G401.6 (cell line): Measurements from ENCODE around the gene HMGCS2.

Experiments used
- FAIRE-seq: peaks from 2 replicates; lab custom pipeline; 2012; peaks lifted over from hg19 to GRCh38; lab: Jason Lieb, UNC

HMGCS2 gene

DNA sequence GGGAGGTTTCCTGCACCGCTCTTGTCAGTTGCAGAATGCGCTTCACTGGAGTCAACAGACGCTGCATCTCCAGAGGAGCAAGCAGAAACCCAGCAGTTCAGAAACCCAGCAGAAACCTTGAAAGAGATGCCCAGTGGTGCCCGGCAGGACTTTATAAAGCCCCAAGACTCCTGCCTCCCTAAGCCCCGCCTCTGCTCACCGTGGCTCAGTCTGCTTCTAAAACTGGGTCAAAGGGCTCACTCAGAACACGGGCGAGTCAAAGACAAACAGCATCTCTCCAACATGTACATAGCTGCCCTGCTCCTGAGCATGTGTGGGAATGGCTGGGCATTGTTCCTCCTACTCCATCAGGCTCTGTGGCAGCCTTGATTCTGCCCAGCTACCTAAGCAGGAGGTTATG lies at the start of gene HMGCS2:
HMGCS2 (minus strand) TSS at position 128 of the 400 bp plus-strand sequence; CDS start at position 67, 61 bp downstream.
- FAIRE-seq = no peak

DNA sequence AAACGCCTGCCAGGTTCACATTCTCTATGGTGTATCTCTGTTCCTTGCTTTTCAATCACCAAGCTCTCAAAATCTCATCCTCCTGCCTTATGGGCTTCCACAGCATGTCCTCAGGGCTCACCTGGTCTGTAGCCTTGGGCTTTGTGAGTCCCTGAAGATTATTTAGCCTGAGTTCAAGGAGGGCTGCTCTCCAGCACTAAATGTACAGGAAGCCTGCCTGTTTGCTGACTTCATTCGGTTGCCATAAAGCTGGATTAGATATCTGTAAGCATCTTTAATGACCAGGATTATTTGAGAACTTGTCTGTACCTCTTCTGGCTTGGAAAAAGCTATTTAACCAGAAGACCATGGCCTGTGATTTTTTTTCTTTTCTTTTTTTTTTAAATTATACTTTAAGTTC lies 49.5 kb upstream of the HMGCS2 start:
- FAIRE-seq = no peak

GRCh38 chr1:119816407-119816806 lies 47.7 kb upstream of the HMGCS2 start:
- FAIRE-seq = no peak

- FAIRE-seq = no peak
Observed at GRCh38 chr1:119815928-119816327, 47.2 kb upstream of the HMGCS2 start.

GRCh38 chr1:119815361-119815760 lies 46.7 kb upstream of the HMGCS2 start:
- no peak for FAIRE-seq

DNA sequence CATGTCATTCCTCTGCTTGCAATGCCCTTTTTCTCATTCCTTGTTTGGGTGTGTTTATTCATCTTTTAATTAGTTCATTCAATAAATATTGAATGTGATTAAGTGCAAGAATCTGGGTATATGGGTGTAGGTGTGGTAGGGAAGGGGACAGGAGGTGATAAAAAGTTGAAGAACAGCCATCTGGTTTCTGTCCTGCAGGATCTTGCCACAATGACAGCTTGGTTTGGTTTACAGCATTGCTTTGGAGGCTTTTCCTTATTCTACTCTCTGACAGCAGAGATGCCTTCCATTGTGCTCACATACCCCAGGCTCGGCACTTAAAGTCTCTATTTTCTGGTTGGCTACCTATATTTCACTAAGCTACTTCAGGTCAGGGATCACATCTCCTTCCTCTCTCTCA lies 45.6 kb upstream of the HMGCS2 start:
- no peak for FAIRE-seq

DNA sequence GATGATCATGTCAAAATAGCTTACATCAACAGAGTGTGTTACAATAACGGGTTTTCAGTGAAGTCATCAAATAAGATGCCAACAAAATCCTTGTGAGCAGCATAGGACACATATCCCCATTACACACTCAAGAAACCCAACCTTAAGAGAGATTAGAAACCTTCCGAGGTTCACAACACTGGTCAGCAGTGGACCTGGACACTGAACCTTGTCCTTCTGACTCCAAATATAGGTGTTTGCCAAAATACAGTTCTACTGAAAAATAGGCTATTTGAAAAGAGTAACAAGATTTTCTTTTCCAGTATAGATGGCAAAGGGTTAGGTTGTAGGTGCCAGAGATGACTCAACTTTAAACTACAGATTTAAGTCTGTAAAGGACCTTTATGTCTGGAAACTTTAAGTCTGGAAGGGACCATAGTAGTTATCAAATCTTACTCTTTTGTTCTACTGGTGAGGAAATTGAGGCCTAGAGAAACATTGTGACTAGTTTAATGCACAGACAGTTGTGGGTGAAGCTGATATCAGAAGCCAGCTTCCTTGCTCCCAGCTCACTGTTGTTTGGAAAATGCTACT lies 43.4 kb upstream of the HMGCS2 start:
- FAIRE-seq = no peak

- no peak for FAIRE-seq
Observed at GRCh38 chr1:119811387-119811786, 42.7 kb upstream of the HMGCS2 start, which contains the start of gene REG4. REG4 (minus strand) TSS chr1:119811460; CDS start chr1:119808769, 2,691 bp downstream.

GRCh38 chr1:119808972-119809550 lies 40.4 kb upstream of the HMGCS2 start:
- FAIRE-seq = peak; percentile 67

- no peak for FAIRE-seq
Observed at GRCh38 chr1:119808491-119808890, 39.8 kb upstream of the HMGCS2 start.

GRCh38 chr1:119806489-119806888 lies 37.8 kb upstream of the HMGCS2 start:
- FAIRE-seq = no peak

DNA sequence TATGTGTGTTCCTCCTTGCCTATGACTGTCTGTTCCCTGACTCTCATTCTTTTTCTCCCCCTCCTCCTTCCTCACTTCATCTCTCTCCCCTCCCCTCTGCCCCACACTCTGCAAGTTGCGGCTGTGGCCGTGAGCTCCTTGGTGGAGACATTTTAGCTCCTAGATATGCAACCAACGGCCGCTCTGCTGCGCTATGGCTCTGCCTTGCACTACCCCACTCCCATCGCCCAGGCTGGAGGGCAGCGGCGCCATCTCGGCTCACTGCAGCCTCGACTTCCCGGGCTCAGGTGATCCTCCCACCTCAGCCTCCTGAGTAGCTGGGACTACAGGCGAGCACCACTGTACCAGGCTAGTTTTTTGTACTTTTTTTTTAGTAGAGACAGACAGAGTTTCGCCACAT lies 37.0 kb upstream of the HMGCS2 start:
- no peak for FAIRE-seq

GRCh38 chr1:119805247-119805646 lies 36.5 kb upstream of the HMGCS2 start:
- no peak for FAIRE-seq

- no peak for FAIRE-seq
Observed at GRCh38 chr1:119799599-119800177, 31.0 kb upstream of the HMGCS2 start.

GRCh38 chr1:119799003-119799402 lies 30.3 kb upstream of the HMGCS2 start:
- FAIRE-seq = no peak

GRCh38 chr1:119797606-119798005 lies 28.9 kb upstream of the HMGCS2 start:
- no peak for FAIRE-seq

DNA sequence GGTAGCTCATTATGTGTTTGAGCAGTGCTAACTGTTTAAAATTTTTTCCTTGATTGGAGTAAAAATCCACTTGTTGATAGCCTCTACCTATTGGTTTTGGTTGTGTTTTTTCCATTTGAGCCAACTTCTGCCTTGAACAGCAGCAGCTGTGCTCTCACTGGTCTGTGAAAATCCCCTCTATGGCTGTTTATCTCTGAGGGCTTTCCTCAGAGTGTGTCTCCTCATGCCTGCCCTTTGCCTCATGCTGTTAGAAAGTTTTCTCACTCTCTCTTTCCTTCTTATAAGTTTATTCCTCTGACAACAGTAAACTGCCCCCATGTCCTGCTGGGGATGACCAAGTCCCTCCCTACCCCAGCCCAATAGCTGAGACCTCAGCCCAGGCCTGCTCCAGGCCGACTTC lies 28.5 kb upstream of the HMGCS2 start:
- no peak for FAIRE-seq

GRCh38 chr1:119795261-119796200 lies 26.8 kb upstream of the HMGCS2 start:
- FAIRE-seq = no peak

DNA sequence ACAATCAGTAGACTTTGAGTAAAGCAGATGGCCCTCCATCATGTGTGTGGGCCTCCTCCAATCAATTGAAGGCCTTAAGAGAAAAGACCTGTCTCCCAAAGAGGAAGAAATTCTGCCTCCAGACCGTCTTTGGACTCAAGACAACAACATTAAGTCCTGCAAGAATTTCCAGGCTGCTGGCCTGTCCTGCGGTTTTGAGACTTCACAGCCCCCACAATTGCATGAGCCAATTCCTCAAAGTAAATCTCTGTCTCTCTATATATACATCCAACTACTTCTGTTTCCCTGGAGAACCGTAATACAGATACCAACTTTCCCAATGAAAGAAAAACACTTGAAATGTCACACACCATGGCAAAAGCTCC lies 26.2 kb upstream of the HMGCS2 start:
- no peak for FAIRE-seq

GRCh38 chr1:119794230-119794875 lies 25.6 kb upstream of the HMGCS2 start:
- FAIRE-seq = no peak

- no peak for FAIRE-seq
Observed at GRCh38 chr1:119791377-119791776, 22.7 kb upstream of the HMGCS2 start.

DNA sequence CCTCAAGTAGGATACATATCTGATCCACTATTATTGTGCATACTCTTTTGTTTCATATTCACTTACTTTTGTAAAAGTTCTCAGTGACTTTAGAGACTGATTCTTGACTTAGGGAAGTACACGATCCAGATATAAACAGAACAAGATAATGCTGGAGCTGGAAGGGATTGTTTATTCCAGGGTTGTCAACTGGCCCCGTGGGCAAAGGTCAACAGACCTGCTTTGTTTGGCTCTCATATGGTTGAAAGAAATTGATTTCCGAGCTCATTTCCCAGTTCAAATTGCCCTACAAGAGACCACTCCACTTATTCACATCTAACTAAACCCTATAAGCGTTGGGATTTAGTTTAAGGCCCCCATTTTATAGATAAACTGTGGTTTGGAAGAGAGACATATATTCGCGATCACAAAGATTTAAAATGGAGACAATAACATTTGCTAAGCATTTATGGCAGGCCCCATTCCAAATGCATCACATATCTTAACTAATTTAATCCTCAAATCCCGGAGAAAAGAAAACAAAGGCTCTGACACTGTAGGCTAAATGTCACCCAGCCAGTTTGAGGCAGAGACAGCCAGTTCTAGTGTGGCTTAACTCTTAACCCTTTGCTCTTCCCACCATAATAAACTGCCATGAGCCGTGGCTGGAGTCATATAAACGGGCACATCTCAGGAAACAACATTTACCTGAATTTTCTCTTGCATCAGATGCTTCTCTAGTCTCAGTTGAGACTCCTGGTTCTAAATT lies 21.9 kb upstream of the HMGCS2 start:
- FAIRE-seq = no peak
